H9 (cell line): ENCODE measurements around the gene TSPYL4. TPM values are rescaled to one million over a fixed set of nuclear protein-coding genes. Genes with fewer than 3 reads are reported as not detected.

ENCODE experiments used
- DNase-seq: peaks from one replicate; pipeline ENCODE4 v3.0.0-alpha.2; 2017
- H2AFZ ChIP-seq: one replicate; pipeline ENCODE4 v1.6.1; 2013; ENCODE audit warnings: mild to moderate bottlenecking, low read length, control low read depth, moderate library complexity
- H2AK5ac ChIP-seq: 2 replicates; pipeline ENCODE4 v1.6.1; 2013; ENCODE audit warnings: low read length, control low read depth, mixed read lengths; ENCODE audit not compliant: insufficient read length
- H2BK120ac ChIP-seq: one replicate; pipeline ENCODE4 v1.6.1; 2013; ENCODE audit warnings: low read depth, mild to moderate bottlenecking, low read length, control low read depth, inconsistent platforms; ENCODE audit not compliant: poor library complexity, severe bottlenecking
- H2BK12ac ChIP-seq: 2 replicates; pipeline ENCODE4 v1.6.1; 2013; ENCODE audit warnings: low read length, control low read depth, mixed read lengths, low read depth; ENCODE audit not compliant: insufficient read length
- H2BK15ac ChIP-seq: 2 replicates; pipeline ENCODE4 v1.6.1; 2013; ENCODE audit warnings: low read depth, low read length, control low read depth
- H2BK20ac ChIP-seq: one replicate; pipeline ENCODE4 v1.6.1; 2013; ENCODE audit warnings: low read depth, mild to moderate bottlenecking, low read length, control low read depth, inconsistent platforms; ENCODE audit not compliant: poor library complexity, severe bottlenecking
- H2BK5ac ChIP-seq: 2 replicates; pipeline ENCODE4 v1.6.1; 2013; ENCODE audit warnings: low read length, control low read depth, mixed read lengths; ENCODE audit not compliant: insufficient read length
- H3K14ac ChIP-seq: 2 replicates; pipeline ENCODE4 v1.6.1; 2013; ENCODE audit warnings: low read length, control low read depth; ENCODE audit not compliant: insufficient read depth
- H3K18ac ChIP-seq: 2 replicates; pipeline ENCODE4 v1.6.1; 2013; ENCODE audit warnings: low read depth, mild to moderate bottlenecking, mixed read lengths, low read length, control low read depth; ENCODE audit not compliant: insufficient read length
- H3K23ac ChIP-seq: 2 replicates; pipeline ENCODE4 v1.6.1; 2013; ENCODE audit warnings: low read length, control low read depth, mixed read lengths, low read depth; ENCODE audit not compliant: insufficient read length
- H3K23me2 ChIP-seq: 2 replicates; pipeline ENCODE4 v1.6.1; 2013; ENCODE audit warnings: low read depth, mild to moderate bottlenecking, mixed read lengths, low read length, control low read depth; ENCODE audit not compliant: insufficient read length, poor library complexity, severe bottlenecking
- H3K27ac ChIP-seq: 2 replicates; pipeline ENCODE4 v1.5.1; 2013; ENCODE audit warnings: low read length, control low read depth, mixed read lengths, low read depth; ENCODE audit not compliant: insufficient read length
- H3K27me3 ChIP-seq: 2 replicates; pipeline ENCODE4 v1.6.1; 2013; ENCODE audit warnings: low read length, control low read depth, inconsistent platforms; ENCODE audit not compliant: insufficient read depth
- H3K4ac ChIP-seq: 2 replicates; pipeline ENCODE4 v1.6.1; 2013; ENCODE audit warnings: low read depth, mild to moderate bottlenecking, control low read depth, inconsistent platforms, low read length, moderate library complexity
- H3K4me1 ChIP-seq: 2 replicates; pipeline ENCODE4 v1.6.1; 2013; ENCODE audit warnings: low read length, control low read depth, inconsistent platforms; ENCODE audit not compliant: insufficient read depth
- H3K4me2 ChIP-seq: 2 replicates; pipeline ENCODE4 v1.6.1; 2013; ENCODE audit warnings: low read length, control low read depth, mixed read lengths; ENCODE audit not compliant: insufficient read length, insufficient read depth
- H3K56ac ChIP-seq: 2 replicates; pipeline ENCODE4 v1.6.1; 2013; ENCODE audit warnings: low read depth, mild to moderate bottlenecking, mixed read lengths, low read length, control low read depth; ENCODE audit not compliant: insufficient read length
- H3K79me1 ChIP-seq: 2 replicates; pipeline ENCODE4 v1.6.1; 2013; ENCODE audit warnings: low read depth, mild to moderate bottlenecking, moderate library complexity, low read length, control low read depth, inconsistent platforms; ENCODE audit not compliant: insufficient read depth, poor library complexity, severe bottlenecking
- H3K79me2 ChIP-seq: 2 replicates; pipeline ENCODE4 v1.6.1; 2013; ENCODE audit warnings: low read length, control low read depth, inconsistent platforms; ENCODE audit not compliant: insufficient read depth
- H3K9ac ChIP-seq: 2 replicates; pipeline ENCODE4 v1.6.1; 2013; ENCODE audit warnings: low read length, control low read depth, mixed read lengths; ENCODE audit not compliant: insufficient read length; ENCODE audit errors: extremely low read depth
- H3K9me3 ChIP-seq: one replicate; pipeline ENCODE4 v1.6.1; 2013; ENCODE audit warnings: low read depth, low read length, inconsistent platforms; ENCODE audit not compliant: control insufficient read depth
- H3T11ph ChIP-seq: one replicate; pipeline ENCODE4 v1.6.1; 2013; ENCODE audit warnings: mild to moderate bottlenecking, low read length, control low read depth, inconsistent platforms
- H4K20me1 ChIP-seq: one replicate; pipeline ENCODE4 v1.6.1; 2013; ENCODE audit not compliant: control insufficient read depth, insufficient read length, insufficient read depth
- H4K5ac ChIP-seq: 2 replicates; pipeline ENCODE4 v1.6.1; 2013; ENCODE audit warnings: low read depth, mild to moderate bottlenecking, mixed read lengths, low read length, control low read depth; ENCODE audit not compliant: insufficient read length
- H4K8ac ChIP-seq: replicated peaks from 2 replicates; pipeline ENCODE4 v1.6.1; 2013; ENCODE audit warnings: low read length, control low read depth, mixed read lengths, low read depth; ENCODE audit not compliant: insufficient read length
- H4K91ac ChIP-seq: 2 replicates; pipeline ENCODE4 v1.6.1; 2013; ENCODE audit warnings: low read depth, mild to moderate bottlenecking, moderate library complexity, mixed read lengths, low read length, control low read depth; ENCODE audit not compliant: insufficient read length
- H3K27ac Mint-ChIP-seq, 3 experiments: 2 replicates in 2 of 3; 3 replicates in 1 of 3; pipeline ENCODE4 v1.8.0; 2020 to 2021; ENCODE audit warnings: mixed read lengths in 3 of 3, mild to moderate bottlenecking in 1 of 3, moderate library complexity in 1 of 3
- H3K27me3 Mint-ChIP-seq: 2 replicates; pipeline ENCODE4 v1.8.0; 2021; ENCODE audit warnings: low read depth, mild to moderate bottlenecking, moderate library complexity, mixed read lengths
- H3K36me3 Mint-ChIP-seq, 3 experiments: 2 replicates in 2 of 3; 3 replicates in 1 of 3; pipeline ENCODE4 v1.8.0; 2020 to 2021; ENCODE audit warnings: low read depth in 3 of 3, mixed read lengths in 3 of 3; ENCODE audit not compliant: insufficient read depth in 1 of 3
- H3K4me1 Mint-ChIP-seq, 2 experiments: 2 replicates each; pipeline ENCODE4 v1.8.0; 2020; ENCODE audit warnings: mixed read lengths in 2 of 2
- H3K4me3 Mint-ChIP-seq, 2 experiments: 2 replicates in 1 of 2; 3 replicates in 1 of 2; pipeline ENCODE4 v1.8.0; 2020 to 2021; ENCODE audit warnings: mild to moderate bottlenecking in 2 of 2, mixed read lengths in 2 of 2, moderate library complexity in 1 of 2
- H3K9me3 Mint-ChIP-seq, 2 experiments: 2 replicates in 1 of 2; 3 replicates in 1 of 2; pipeline ENCODE4 v1.8.0; 2020; ENCODE audit warnings: mild to moderate bottlenecking in 2 of 2, mixed read lengths in 2 of 2, moderate library complexity in 1 of 2
- WGBS: extraction: QIAGEN DNeasy Blood & Tissue Kit; methylation state at CpG from one replicate; pipeline ENCODE4 v1.1.7; 2013; ENCODE audit warnings: missing lambda C conversion rate, low lambda C conversion rate, mixed read lengths; ENCODE audit not compliant: insufficient read length; ENCODE audit errors: extremely low coverage; 5-methylcytosine and 5-hydroxymethylcytosine counted together
- total RNA-seq: library from RNA; stranded (reverse); gene quantifications from 2 replicates; pipeline ENCODE4 v1.2.1, GENCODE V29; 2021
- TF ChIP-seq, protein P1 (sequence below): fragments of 200-600 bp; sonication (generic); conservative IDR thresholded peaks from 3 replicates; pipeline ENCODE4 v1.8.0; 2021; ENCODE audit warnings: antibody characterized with exemption, mild to moderate bottlenecking

TSPYL4 gene
- total RNA-seq, 1 experiment from 2014 or later, result 19.0 TPM

- Histone ChIP-seq H2AFZ (no peak overlapping the region), H3K4me2 (no peak overlapping the region), H4K8ac (no peak overlapping the region), H3K4ac (no peak overlapping the region), H2BK20ac (no peak overlapping the region), H4K91ac (no peak overlapping the region), H2BK5ac (no peak overlapping the region), H2BK12ac (no peak overlapping the region), H3K14ac (no peak overlapping the region), H3K27me3 (no peaks in the 10 kb centered on the region), H3K9me3 (no peaks in the 10 kb centered on the region), H4K5ac (no peak overlapping the region), H3K18ac (no peak overlapping the region), H3T11ph (no peak overlapping the region), H3K79me1 (no peaks in the 10 kb centered on the region), H3K27ac (no peak overlapping the region), H2BK120ac (no peak overlapping the region), H3K23me2 (no peaks in the 10 kb centered on the region), H3K56ac (no peak overlapping the region), H3K23ac (no peak overlapping the region), H2AK5ac (no peak overlapping the region), H3K4me1 (no peaks in the 10 kb centered on the region), H3K9ac (no peak overlapping the region), H3K79me2 (no peaks in the 10 kb centered on the region), H4K20me1 (no peaks in the 10 kb centered on the region), H2BK15ac (no peak overlapping the region)
- H3K9me3 Mint-ChIP-seq, result no peaks in the 10 kb centered on the region
- WGBS, result no CpG with 5 or more reads among the region's 3 CpGs
- DNase-seq, result no peak
- H3K4me1 Mint-ChIP-seq, result no peaks in the 10 kb centered on the region
- H3K4me3 Mint-ChIP-seq, result no peak overlapping the region
- no peaks in the 10 kb centered on the region for H3K27me3 Mint-ChIP-seq
- H3K27ac Mint-ChIP-seq, result no peak overlapping the region
- H3K36me3 Mint-ChIP-seq, result no peaks in the 10 kb centered on the region
- TF ChIP-seq, protein P1, sequence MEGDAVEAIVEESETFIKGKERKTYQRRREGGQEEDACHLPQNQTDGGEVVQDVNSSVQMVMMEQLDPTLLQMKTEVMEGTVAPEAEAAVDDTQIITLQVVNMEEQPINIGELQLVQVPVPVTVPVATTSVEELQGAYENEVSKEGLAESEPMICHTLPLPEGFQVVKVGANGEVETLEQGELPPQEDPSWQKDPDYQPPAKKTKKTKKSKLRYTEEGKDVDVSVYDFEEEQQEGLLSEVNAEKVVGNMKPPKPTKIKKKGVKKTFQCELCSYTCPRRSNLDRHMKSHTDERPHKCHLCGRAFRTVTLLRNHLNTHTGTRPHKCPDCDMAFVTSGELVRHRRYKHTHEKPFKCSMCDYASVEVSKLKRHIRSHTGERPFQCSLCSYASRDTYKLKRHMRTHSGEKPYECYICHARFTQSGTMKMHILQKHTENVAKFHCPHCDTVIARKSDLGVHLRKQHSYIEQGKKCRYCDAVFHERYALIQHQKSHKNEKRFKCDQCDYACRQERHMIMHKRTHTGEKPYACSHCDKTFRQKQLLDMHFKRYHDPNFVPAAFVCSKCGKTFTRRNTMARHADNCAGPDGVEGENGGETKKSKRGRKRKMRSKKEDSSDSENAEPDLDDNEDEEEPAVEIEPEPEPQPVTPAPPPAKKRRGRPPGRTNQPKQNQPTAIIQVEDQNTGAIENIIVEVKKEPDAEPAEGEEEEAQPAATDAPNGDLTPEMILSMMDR, result no peak
Measured at GRCh38 chr6:116210750-116211425, 43.0 kb downstream of the TSPYL4 start.
